ENCODE data around the gene AKR7A2. TPM values are rescaled to one million over a fixed set of nuclear protein-coding genes. Genes with fewer than 3 reads are reported as not detected.
"Not testable (repeated sequence)": the region's sequence is repeated elsewhere in the genome, so short reads cannot be mapped to it uniquely, and the experiment has no call there.

AKR7A2 gene
- total and polyA plus RNA-seq, 10 of the 15 experiments (the other 5 are each of a cell fraction or from before 2014, with no cell fraction given): 1.3 to 114 (median 48.0) TPM

DNA sequence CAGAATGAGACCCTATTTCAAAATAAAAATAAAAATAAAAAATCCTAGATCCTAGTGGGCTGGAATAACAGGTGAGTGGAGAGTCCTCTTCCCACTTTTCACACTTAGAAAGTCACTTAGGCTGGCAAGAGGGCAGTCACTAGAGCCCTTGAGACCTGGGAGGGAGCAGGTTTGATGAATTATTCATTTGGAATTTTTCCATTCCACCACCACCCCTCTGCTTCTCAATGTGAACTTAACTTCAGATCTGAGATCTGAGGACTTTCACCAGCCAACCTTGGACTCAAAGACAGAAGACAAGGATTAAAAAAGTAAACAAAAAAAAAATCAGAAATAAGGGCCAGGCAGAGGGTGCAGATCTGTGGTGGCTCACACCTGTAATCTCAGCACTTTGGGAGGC, 39.9 kb downstream of the AKR7A2 start (continued):
- no peak for TF ChIP-seq POU2F2 (IDR thresholded peaks at IDR 0.05; ENCODE audit: borderline replicate concordance, low read depth, low read length)

DNA sequence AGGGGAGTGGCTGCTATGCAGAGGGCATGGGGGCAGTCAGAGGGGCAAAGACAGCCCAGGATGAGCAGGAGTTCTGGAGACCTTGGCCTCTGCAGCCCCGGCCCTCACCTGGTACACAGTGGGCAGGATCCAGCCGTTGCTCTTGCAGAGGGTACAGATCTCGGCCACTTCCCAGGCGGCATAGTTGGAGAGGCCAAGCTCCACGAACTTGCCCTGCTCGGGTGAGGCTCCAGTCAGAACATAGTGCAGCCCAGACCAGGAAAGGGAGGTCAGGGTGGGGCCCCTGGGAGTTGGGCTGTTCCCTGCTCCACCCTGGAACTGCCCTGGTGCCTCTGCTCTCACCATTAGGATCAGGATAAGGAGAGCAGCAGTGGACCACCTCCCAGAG, 41.6 kb downstream of the AKR7A2 start:
- H3K9ac ChIP-seq (ENCODE audit: control insufficient read depth, insufficient read depth, low read length); H3K4me2 ChIP-seq (ENCODE audit: control insufficient read depth, insufficient read depth); ATAC-seq; H3K4me3 ChIP-seq; intact Hi-C loops (cut with micrococcal nuclease; ENCODE audit: unreplicated experiment); H3K79me2 ChIP-seq (ENCODE audit: control insufficient read depth, insufficient read depth, low read length); DNase-seq (ENCODE audit: low read depth, low spot score); in situ Hi-C loops (cut with MboI); H3K36me3 ChIP-seq (ENCODE audit: control insufficient read depth in 2 of 2, insufficient read depth in 2 of 2, low read length in 1 of 2); SMC1A ChIA-PET (ENCODE audit: uncharacterized antibody, unreplicated experiment); H3K4me1 ChIP-seq (ENCODE audit: control insufficient read depth, insufficient read depth, low read length); H4K20me1 ChIP-seq (ENCODE audit: control insufficient read depth, insufficient read depth); H3K27ac ChIP-seq (ENCODE audit: control insufficient read depth, insufficient read depth); H2AFZ ChIP-seq (ENCODE audit: control insufficient read depth, low read depth, low read length); BruUV-seq (replicated peaks); H3K9me3 ChIP-seq (replicated peaks; ENCODE audit: control insufficient read depth, insufficient read depth, low read length); RAD21 ChIA-PET (ENCODE audit: unreplicated experiment); FAIRE-seq; H3K27me3 ChIP-seq (replicated peaks in 1 of 2; ENCODE audit: control insufficient read depth in 2 of 2, insufficient read depth in 2 of 2, low read length in 1 of 2): not testable (repeated sequence)
- WGBS (ENCODE audit: insufficient coverage, insufficient replicate concordance, low lambda C conversion rate, missing lambda C conversion rate): 27% methylated on average over 6 of the region's 6 CpGs
- ChIA-PET CTCF (interaction anchor here (1.0 kb wide), 1 partner anchor 312 kb away, joined by 4 read pairs; no protein-coding TSS in a partner anchor), POLR2A (interaction anchor here (0.5 kb wide), 1 partner anchor 435 kb away, joined by 3 read pairs; no protein-coding TSS in a partner anchor)

DNA sequence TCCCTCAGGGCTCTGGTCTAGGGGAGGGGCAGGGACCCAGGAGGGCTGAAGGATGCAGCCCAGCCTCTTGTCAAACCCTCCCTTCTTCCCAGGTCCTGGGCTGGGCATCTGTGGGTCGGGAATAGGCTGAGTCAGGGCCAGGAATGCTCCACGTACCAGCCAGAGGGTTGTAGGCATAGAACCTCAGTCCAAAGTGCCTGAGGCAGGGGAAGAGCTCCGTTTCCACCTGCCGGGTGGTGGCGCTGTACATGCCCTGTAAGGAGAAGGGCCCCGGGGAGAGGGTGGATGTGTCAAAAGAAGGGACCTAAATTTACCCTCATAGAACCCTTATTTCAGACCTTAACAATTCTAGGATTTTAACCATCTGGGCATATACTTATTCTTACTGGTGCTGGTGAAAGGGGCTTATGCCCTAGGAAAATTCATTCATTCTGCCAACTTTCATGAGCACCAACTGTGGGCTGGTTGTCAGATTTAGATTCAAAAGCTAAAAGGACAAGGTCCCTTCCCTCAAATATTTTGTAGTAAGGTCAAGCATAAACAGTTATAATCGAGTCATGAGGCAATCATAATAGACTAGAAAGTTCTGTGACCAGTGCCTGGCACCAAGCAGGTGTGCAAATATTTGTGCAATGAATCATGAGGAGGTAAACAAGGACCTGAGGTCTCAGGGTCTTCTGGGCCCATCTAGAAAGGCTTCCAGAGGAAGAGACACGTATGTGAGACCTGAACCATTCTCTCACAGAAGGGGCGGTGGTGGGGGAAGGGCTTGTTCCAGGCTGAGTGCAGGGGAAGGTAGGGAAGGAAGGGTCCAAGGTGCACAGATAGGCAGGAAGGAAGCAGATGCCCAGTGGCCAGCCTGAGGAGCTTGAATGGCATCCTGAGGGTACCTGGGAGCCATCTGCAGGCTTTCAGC, 42.3 kb downstream of the AKR7A2 start:
- in situ Hi-C loops (cut with MboI); H3K4me2 ChIP-seq (ENCODE audit: control insufficient read depth, insufficient read depth); H4K20me1 ChIP-seq (ENCODE audit: control insufficient read depth, insufficient read depth); H3K9me3 ChIP-seq (replicated peaks; ENCODE audit: control insufficient read depth, insufficient read depth, low read length); H3K9ac ChIP-seq (ENCODE audit: control insufficient read depth, insufficient read depth, low read length); H2AFZ ChIP-seq (ENCODE audit: control insufficient read depth, low read depth, low read length); H3K36me3 ChIP-seq (ENCODE audit: control insufficient read depth in 2 of 2, insufficient read depth in 2 of 2, low read length in 1 of 2); H3K79me2 ChIP-seq (ENCODE audit: control insufficient read depth, insufficient read depth, low read length); DNase-seq (ENCODE audit: low read depth, low spot score); H3K27me3 ChIP-seq (replicated peaks in 1 of 2; ENCODE audit: control insufficient read depth in 2 of 2, insufficient read depth in 2 of 2, low read length in 1 of 2); SMC1A ChIA-PET (ENCODE audit: uncharacterized antibody, unreplicated experiment); BruUV-seq (replicated peaks); H3K4me1 ChIP-seq (ENCODE audit: control insufficient read depth, insufficient read depth, low read length); H3K4me3 ChIP-seq; H3K27ac ChIP-seq (ENCODE audit: control insufficient read depth, insufficient read depth); intact Hi-C loops (cut with micrococcal nuclease; ENCODE audit: unreplicated experiment): not testable (repeated sequence)
- ChIA-PET POLR2A (interaction anchor here (0.5 kb wide), 1 partner anchor 435 kb away, joined by 3 read pairs; no protein-coding TSS in a partner anchor), CTCF (interaction anchor here (0.9 to 1.3 kb wide), 4 partner anchors 312 to 391 kb away, joined by 3 to 5 read pairs (median 4); no protein-coding TSS in a partner anchor), RAD21 (ENCODE audit: unreplicated experiment) (interaction anchor here (0.6 to 1.2 kb wide), 2 partner anchors 320 to 384 kb away, joined by 3 to 5 read pairs; no protein-coding TSS in a partner anchor)
- ATAC-seq (peak; percentile 65), FAIRE-seq (peak; percentile 23)
- WGBS (ENCODE audit: insufficient coverage, insufficient replicate concordance, low lambda C conversion rate, missing lambda C conversion rate): 25% methylated on average over 8 of the region's 9 CpGs
- TF ChIP-seq, protein P1, sequence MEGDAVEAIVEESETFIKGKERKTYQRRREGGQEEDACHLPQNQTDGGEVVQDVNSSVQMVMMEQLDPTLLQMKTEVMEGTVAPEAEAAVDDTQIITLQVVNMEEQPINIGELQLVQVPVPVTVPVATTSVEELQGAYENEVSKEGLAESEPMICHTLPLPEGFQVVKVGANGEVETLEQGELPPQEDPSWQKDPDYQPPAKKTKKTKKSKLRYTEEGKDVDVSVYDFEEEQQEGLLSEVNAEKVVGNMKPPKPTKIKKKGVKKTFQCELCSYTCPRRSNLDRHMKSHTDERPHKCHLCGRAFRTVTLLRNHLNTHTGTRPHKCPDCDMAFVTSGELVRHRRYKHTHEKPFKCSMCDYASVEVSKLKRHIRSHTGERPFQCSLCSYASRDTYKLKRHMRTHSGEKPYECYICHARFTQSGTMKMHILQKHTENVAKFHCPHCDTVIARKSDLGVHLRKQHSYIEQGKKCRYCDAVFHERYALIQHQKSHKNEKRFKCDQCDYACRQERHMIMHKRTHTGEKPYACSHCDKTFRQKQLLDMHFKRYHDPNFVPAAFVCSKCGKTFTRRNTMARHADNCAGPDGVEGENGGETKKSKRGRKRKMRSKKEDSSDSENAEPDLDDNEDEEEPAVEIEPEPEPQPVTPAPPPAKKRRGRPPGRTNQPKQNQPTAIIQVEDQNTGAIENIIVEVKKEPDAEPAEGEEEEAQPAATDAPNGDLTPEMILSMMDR (IDR thresholded peaks at IDR 0.05 in 2 of 3, conservative IDR thresholded peaks at IDR 0.05 in 1 of 3; ENCODE audit: control insufficient read depth in 2 of 3, extremely low read depth in 1 of 3, insufficient read depth in 1 of 3, low read depth in 3 of 3, low read length in 3 of 3): peak; percentile 5 to 23 (median 13); a peak in 2 of 6 replicates
- TF ChIP-seq SMC3 (IDR thresholded peaks at IDR 0.05; ENCODE audit: borderline replicate concordance, low read length): peak; percentile 5; the same call in 1 of the 2 replicates
